Right cardiac atrium (tissue), 5 donors: ENCODE results near the gene SLC38A10. TPM values are rescaled to one million over a fixed set of nuclear protein-coding genes. Genes with fewer than 3 reads are reported as not detected.

ENCODE experiments used
- ATAC-seq, 2 donors: fragments of 200-7000 bp; cut with Tn5 transposase; one replicate each; pipeline versions ENCODE4 v1.8.0 to v1.9.1; 2020; ENCODE audit warnings: moderate library complexity in 2 of 2, mild to moderate bottlenecking in 1 of 2
- DNase-seq, 3 donors: peaks; one replicate each; pipeline ENCODE4 v3.0.0-alpha.2; 2020
- H3K27ac ChIP-seq: one replicate; pipeline ENCODE4 v1.5.1; 2013; ENCODE audit warnings: mild to moderate bottlenecking, low read length, control low read depth, moderate library complexity
- H3K27me3 ChIP-seq: one replicate; pipeline ENCODE4 v1.6.1; 2013; ENCODE audit not compliant: control insufficient read depth, insufficient read depth
- H3K4me1 ChIP-seq: one replicate; pipeline ENCODE4 v1.6.1; 2013; ENCODE audit warnings: low read length; ENCODE audit not compliant: control insufficient read depth, insufficient read depth
- H3K4me3 ChIP-seq: one replicate; pipeline ENCODE4 v1.5.1; 2013; ENCODE audit warnings: low read length, control low read depth
- H3K9me3 ChIP-seq: one replicate; pipeline ENCODE4 v1.6.1; 2013; ENCODE audit warnings: low read length; ENCODE audit not compliant: control insufficient read depth
- WGBS: extraction: QIAGEN DNeasy Blood & Tissue Kit; methylation state at CpG from one replicate; pipeline ENCODE4 v1.1.7; 2013; 5-methylcytosine and 5-hydroxymethylcytosine counted together
- intact Hi-C, 4 donors: fragments of 100-400 bp; cut with DNase I; formaldehyde crosslinking; loops; one replicate each; pipeline versions ENCODE4 v1.11.0 to v1.14.0; 2022 to 2023
- polyA plus RNA-seq: library from polyadenylated mRNA; stranded (reverse); fragments of 200-250 nt; gene quantifications from one replicate; pipeline ENCODE4 v1.2.3, GENCODE V29; 2013
- total RNA-seq, 4 donors: library from RNA; stranded (reverse); fragmentation: NEBNext Ultra II Directional; extraction: Animal tissue kit (Norgen Biotek cat#: 25700); gene quantifications; one replicate each; pipeline ENCODE4 v1.2.1, GENCODE V29; 2021
- donor health status: healthy with polysubstance abuse.
- donor health status: DM: no; HTN: yes; CAD: no.
- donor health status: DM: no; HTN: no; CAD: no.
- donor health status: DM: no; HTN: yes; CAD: no; lungs with severe emphysema.
- donor health status: DM: yes; HTN: yes; CAD: no.

The SLC38A10 gene
- total and polyA plus RNA-seq, 5 donors = 50.8 to 63.9 (median 55.2) TPM

GRCh38 chr17:81244358-81245023 lies 50.6 kb downstream of the SLC38A10 start:
- peaks cover 4% of the 10 kb centered on the region for H3K4me1 ChIP-seq
- ATAC-seq = no peak
- 69% methylated on average over 24 of the region's 24 CpGs for WGBS
- no peak overlapping the region for H3K4me3 ChIP-seq
- H3K9me3 ChIP-seq = no peaks in the 10 kb centered on the region
- intact Hi-C loops = loop anchor here (5.0 to 10.0 kb wide), 2 partner anchors 100 to 102 kb away; no protein-coding TSS in a partner anchor
- H3K27me3 ChIP-seq = no peaks in the 10 kb centered on the region
- peak; percentile 10 to 51 (median 50) for DNase-seq
- H3K27ac ChIP-seq = no peak overlapping the region

GRCh38 chr17:81243333-81243664 lies 51.8 kb downstream of the SLC38A10 start:
- no peak for ATAC-seq
- WGBS = 78% methylated on average over 10 of the region's 10 CpGs

GRCh38 chr17:81242421-81243332 lies 52.4 kb downstream of the SLC38A10 start:
- no peaks in the 10 kb centered on the region for H3K27me3 ChIP-seq
- ATAC-seq (no peak), DNase-seq (peak in 2 of 3 donors; percentile 28 to 45)
- H3K4me3 ChIP-seq = no peak overlapping the region
- H3K9me3 ChIP-seq = no peaks in the 10 kb centered on the region
- H3K27ac ChIP-seq = no peak overlapping the region
- peaks cover 8% of the 10 kb centered on the region for H3K4me1 ChIP-seq
- intact Hi-C loops = loop anchor here (5.0 to 10.0 kb wide), 2 partner anchors 98 to 100 kb away; no protein-coding TSS in a partner anchor
- 72% methylated on average over 32 of the region's 33 CpGs for WGBS

More at GRCh38 chr17:81243333-81243664, 51.8 kb downstream of the SLC38A10 start:
- intact Hi-C loops = loop anchor here (5.0 to 10.0 kb wide), 2 partner anchors 98 to 101 kb away; no protein-coding TSS in a partner anchor
- Histone ChIP-seq H3K27me3 (no peaks in the 10 kb centered on the region), H3K27ac (no peak overlapping the region), H3K9me3 (no peaks in the 10 kb centered on the region), H3K4me1 (peaks cover 4% of the 10 kb centered on the region), H3K4me3 (no peak overlapping the region)
- DNase-seq = peak in 2 of 3 donors; percentile 8 to 43

- Histone ChIP-seq H3K27me3 (no peaks in the 10 kb centered on the region), H3K4me3 (no peak overlapping the region), H3K9me3 (no peaks in the 10 kb centered on the region), H3K4me1 (peaks cover 8% of the 10 kb centered on the region), H3K27ac (no peak overlapping the region)
- DNase-seq = peak in 1 of 3 donors; percentile 74
- intact Hi-C loops = loop anchor here (5.0 to 10.0 kb wide), 2 partner anchors 97 to 100 kb away; no protein-coding TSS in a partner anchor
- ATAC-seq = no peak
- WGBS = 40% methylated on average over 26 of the region's 26 CpGs
Measured at GRCh38 chr17:81241648-81242420, 53.3 kb downstream of the SLC38A10 start.

GRCh38 chr17:81241203-81241602 lies 53.9 kb downstream of the SLC38A10 start:
- ATAC-seq = no peak
- no peak overlapping the region for H3K4me3 ChIP-seq
- no peaks in the 10 kb centered on the region for H3K9me3 ChIP-seq
- no peak for DNase-seq
- H3K27ac ChIP-seq = no peak overlapping the region
- H3K4me1 ChIP-seq = peaks cover 8% of the 10 kb centered on the region
- intact Hi-C loops = loop anchor here (5.0 to 10.0 kb wide), 2 partner anchors 96 to 99 kb away; no protein-coding TSS in a partner anchor
- 87% methylated on average over 10 of the region's 10 CpGs for WGBS
- H3K27me3 ChIP-seq = no peaks in the 10 kb centered on the region

GRCh38 chr17:81240761-81241160 lies 54.3 kb downstream of the SLC38A10 start:
- Histone ChIP-seq H3K4me3 (no peak overlapping the region), H3K9me3 (no peaks in the 10 kb centered on the region), H3K27ac (no peak overlapping the region), H3K27me3 (no peaks in the 10 kb centered on the region), H3K4me1 (peaks cover 8% of the 10 kb centered on the region)
- intact Hi-C loops = loop anchor here (5.0 to 10.0 kb wide), 2 partner anchors 96 to 98 kb away; no protein-coding TSS in a partner anchor
- 71% methylated on average over 8 of the region's 8 CpGs for WGBS
- ATAC-seq (no peak), DNase-seq (no peak)

GRCh38 chr17:81239714-81240555 lies 55.2 kb downstream of the SLC38A10 start:
- ATAC-seq (no peak), DNase-seq (peak in 1 of 3 donors; percentile 57)
- intact Hi-C loops = loop anchor here (5.0 to 10.0 kb wide), 2 partner anchors 95 to 98 kb away; no protein-coding TSS in a partner anchor
- no peak overlapping the region for H3K27ac ChIP-seq
- H3K9me3 ChIP-seq = no peaks in the 10 kb centered on the region
- WGBS = 19% methylated on average over 37 of the region's 37 CpGs
- peak overlapping the region; percentile 60 for H3K4me3 ChIP-seq
- no peaks in the 10 kb centered on the region for H3K27me3 ChIP-seq
- H3K4me1 ChIP-seq = peaks cover 8% of the 10 kb centered on the region

GRCh38 chr17:81238815-81239713 lies 56.0 kb downstream of the SLC38A10 start, which contains the start of the genes NDUFAF8 and TEPSIN:
NDUFAF8 (plus strand) TSS chr17:81239318; CDS start chr17:81239364, 46 bp downstream.
TEPSIN (minus strand) TSS chr17:81239055; CDS start chr17:81239033, 22 bp downstream.
- intact Hi-C loops = no loop called here
- Histone ChIP-seq H3K4me3 (peak within 1 kb of the TSS; percentile 79), H3K27ac (peak within 1 kb of the TSS; percentile 22), H3K9me3 (no peaks in the 10 kb centered on the region), H3K4me1 (peaks cover 8% of the 10 kb centered on the region), H3K27me3 (no peaks in the 10 kb centered on the region)
- DNase-seq = peak; percentile 96 to 98 (median 98)
- ATAC-seq = peak; percentile 97 to 98
- WGBS = under 1% methylated on average over 100 of the region's 100 CpGs

GRCh38 chr17:81238490-81238814 lies 56.7 kb downstream of the SLC38A10 start:
- Histone ChIP-seq H3K27me3 (no peaks in the 10 kb centered on the region), H3K9me3 (no peaks in the 10 kb centered on the region), H3K4me1 (peaks cover 8% of the 10 kb centered on the region), H3K4me3 (peak overlapping the region; percentile 79), H3K27ac (no peak overlapping the region)
- no peak for ATAC-seq
- under 1% methylated on average over 26 of the region's 26 CpGs for WGBS
- DNase-seq = no peak
- intact Hi-C loops = no loop called here
